Measurements from ENCODE around the gene PLLP.

Gene PLLP

DNA sequence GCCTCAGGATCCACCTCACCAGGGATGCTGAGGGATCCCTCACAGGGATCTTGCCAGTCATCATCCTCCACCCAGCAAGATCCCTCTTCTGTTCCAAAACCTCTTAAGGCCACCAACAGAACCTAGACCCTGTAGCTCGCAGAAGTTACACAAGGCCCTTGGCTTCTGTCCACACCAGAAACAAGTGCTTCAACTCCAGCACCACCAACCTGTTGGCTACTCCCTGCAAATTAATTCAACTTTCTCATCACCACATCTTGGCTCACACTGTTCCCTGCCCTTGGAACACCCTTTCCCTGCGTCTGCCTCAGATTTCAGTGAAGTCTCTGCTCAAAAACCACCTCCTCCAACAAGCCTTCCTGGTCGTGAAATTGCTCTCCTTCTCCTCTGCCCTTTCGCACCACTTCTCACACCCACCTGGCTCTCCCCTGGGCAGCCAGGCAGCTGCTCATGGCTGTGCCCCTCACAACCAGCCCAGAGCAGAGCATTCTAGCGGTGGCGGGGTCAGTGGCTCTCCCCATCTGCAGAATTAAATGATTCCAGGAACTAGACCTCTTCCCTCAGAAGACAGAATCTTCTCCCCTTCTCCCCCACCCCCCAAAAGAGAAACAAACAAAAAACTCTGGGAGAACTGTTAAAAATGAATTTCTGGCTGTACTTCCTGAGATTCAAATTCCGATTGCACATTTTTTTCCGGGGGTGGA lies 1.8 kb downstream of the PLLP start:
- Histone ChIP-seq H3K4me1 (ENCODE audit: insufficient read depth, low read length, poor library complexity, severe bottlenecking) (peaks cover 3% of the 10 kb centered on the region), H3K4me3 (ENCODE audit: low read length, poor library complexity, severe bottlenecking) (no peak overlapping the region), H2AFZ (ENCODE audit: low read length) (no peak overlapping the region), H3K27me3 (ENCODE audit: insufficient read depth, low read length, poor library complexity, severe bottlenecking) (peaks cover 14% of the 10 kb centered on the region), H3K9me2 (replicated peaks; ENCODE audit: low read depth, low read length) (no peaks in the 10 kb centered on the region), H3K79me2 (ENCODE audit: insufficient read depth, low read length) (no peaks in the 10 kb centered on the region), H4K20me1 (ENCODE audit: insufficient read depth, low read length, poor library complexity, severe bottlenecking) (no peaks in the 10 kb centered on the region), H3K36me3 (ENCODE audit: insufficient read depth, low read length) (no peaks in the 10 kb centered on the region), H3K4me2 (ENCODE audit: low read depth, low read length, poor library complexity, severe bottlenecking) (no peak overlapping the region), H3K9me3 (ENCODE audit: insufficient read depth, low read depth, low read length) (no peaks in the 10 kb centered on the region), H3F3A (ENCODE audit: low read depth) (no peaks in the 10 kb centered on the region), H3K9ac (ENCODE audit: low read depth, low read length, poor library complexity, severe bottlenecking) (no peak overlapping the region)
- no peak for TF ChIP-seq CTCF (conservative IDR thresholded peaks at IDR 0.05; ENCODE audit: low read length)
- TF ChIP-seq EZH2phosphoT487 (IDR thresholded peaks at IDR 0.05; ENCODE audit: borderline replicate concordance), result no peak

GRCh38 chr16:57281791-57282190 lies 2.7 kb downstream of the PLLP start:
- H3K9me3 ChIP-seq (ENCODE audit: insufficient read depth, low read depth, low read length), result no peaks in the 10 kb centered on the region
- H3K36me3 ChIP-seq (ENCODE audit: insufficient read depth, low read length), result no peaks in the 10 kb centered on the region
- H3K4me2 ChIP-seq (ENCODE audit: low read depth, low read length, poor library complexity, severe bottlenecking), result no peak overlapping the region
- H3K4me3 ChIP-seq (ENCODE audit: low read length, poor library complexity, severe bottlenecking), result no peak overlapping the region
- H3F3A ChIP-seq (ENCODE audit: low read depth), result no peaks in the 10 kb centered on the region
- TF ChIP-seq CTCF (conservative IDR thresholded peaks at IDR 0.05; ENCODE audit: low read length) (no peak), EZH2phosphoT487 (IDR thresholded peaks at IDR 0.05; ENCODE audit: borderline replicate concordance) (no peak)
- peaks cover 14% of the 10 kb centered on the region for H3K27me3 ChIP-seq (ENCODE audit: insufficient read depth, low read length, poor library complexity, severe bottlenecking)
- H2AFZ ChIP-seq (ENCODE audit: low read length), result no peak overlapping the region
- H3K9me2 ChIP-seq (replicated peaks; ENCODE audit: low read depth, low read length), result no peaks in the 10 kb centered on the region
- no peaks in the 10 kb centered on the region for H4K20me1 ChIP-seq (ENCODE audit: insufficient read depth, low read length, poor library complexity, severe bottlenecking)
- no peak overlapping the region for H3K9ac ChIP-seq (ENCODE audit: low read depth, low read length, poor library complexity, severe bottlenecking)
- no peaks in the 10 kb centered on the region for H3K79me2 ChIP-seq (ENCODE audit: insufficient read depth, low read length)
- peaks cover 8% of the 10 kb centered on the region for H3K4me1 ChIP-seq (ENCODE audit: insufficient read depth, low read length, poor library complexity, severe bottlenecking)

DNA sequence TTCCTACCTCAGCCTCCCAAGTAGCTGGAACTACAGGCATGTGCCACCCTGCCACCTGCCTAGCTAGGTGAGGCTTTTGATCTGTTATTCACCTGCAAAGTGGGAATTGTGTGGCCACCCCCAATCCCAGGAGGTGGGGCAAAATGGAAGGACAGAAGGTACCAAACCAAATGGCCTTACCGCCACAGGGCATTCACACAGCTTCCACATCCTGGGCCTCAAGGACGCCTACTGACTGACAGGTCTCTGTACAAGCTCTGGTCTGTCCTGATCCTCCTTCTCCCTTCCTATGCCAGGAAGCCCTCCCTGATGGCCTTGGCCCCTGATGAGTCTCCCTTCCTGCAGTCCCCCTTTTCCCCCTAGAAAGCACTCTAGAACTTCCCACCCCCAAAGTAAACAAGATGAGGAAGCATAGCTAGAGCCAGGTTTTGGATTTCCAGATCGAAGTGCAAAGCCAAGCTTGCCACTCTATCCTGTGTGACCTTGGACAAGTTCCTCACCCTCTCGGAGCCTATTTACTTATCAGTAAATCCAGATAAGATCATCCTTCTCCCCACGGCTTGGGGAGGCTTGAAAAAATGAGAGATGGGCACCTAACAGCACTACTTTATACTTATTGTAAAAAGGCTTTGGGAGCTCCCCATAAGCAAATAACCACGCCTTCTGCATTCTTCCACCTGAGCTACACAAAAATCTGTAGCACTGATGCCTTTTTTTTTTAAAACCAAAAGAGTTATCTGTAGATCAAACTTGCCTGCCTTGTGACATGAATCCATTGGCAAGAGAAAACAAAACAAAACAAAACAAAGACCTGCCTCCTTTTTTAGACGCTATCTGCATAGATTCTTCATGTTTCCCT lies 4.5 kb downstream of the PLLP start:
- H3K36me3 ChIP-seq (ENCODE audit: insufficient read depth, low read length), result no peaks in the 10 kb centered on the region
- no peaks in the 10 kb centered on the region for H4K20me1 ChIP-seq (ENCODE audit: insufficient read depth, low read length, poor library complexity, severe bottlenecking)
- no peak overlapping the region for H3K9ac ChIP-seq (ENCODE audit: low read depth, low read length, poor library complexity, severe bottlenecking)
- no peak overlapping the region for H2AFZ ChIP-seq (ENCODE audit: low read length)
- no peak overlapping the region for H3K4me2 ChIP-seq (ENCODE audit: low read depth, low read length, poor library complexity, severe bottlenecking)
- no peak for TF ChIP-seq CTCF (conservative IDR thresholded peaks at IDR 0.05; ENCODE audit: low read length)
- no peaks in the 10 kb centered on the region for H3F3A ChIP-seq (ENCODE audit: low read depth)
- H3K9me3 ChIP-seq (ENCODE audit: insufficient read depth, low read depth, low read length), result no peaks in the 10 kb centered on the region
- H3K27me3 ChIP-seq (ENCODE audit: insufficient read depth, low read length, poor library complexity, severe bottlenecking), result peaks cover 21% of the 10 kb centered on the region
- peaks cover 9% of the 10 kb centered on the region for H3K4me1 ChIP-seq (ENCODE audit: insufficient read depth, low read length, poor library complexity, severe bottlenecking)
- H3K9me2 ChIP-seq (replicated peaks; ENCODE audit: low read depth, low read length), result no peaks in the 10 kb centered on the region
- H3K79me2 ChIP-seq (ENCODE audit: insufficient read depth, low read length), result no peaks in the 10 kb centered on the region
- H3K4me3 ChIP-seq (ENCODE audit: low read length, poor library complexity, severe bottlenecking), result no peak overlapping the region
